Neural cell (in vitro differentiated cells): ENCODE results near the gene ATE1. TPM values are rescaled to one million over a fixed set of nuclear protein-coding genes. Genes with fewer than 3 reads are reported as not detected.

Source experiments
- H2AFZ ChIP-seq: fragments of 200-600, 300-800 bp; sonication (generic), shearing (Covaris generic); 2 replicates; pipeline ENCODE4 v1.6.0; 2014; ENCODE audit warnings: low read depth, mild to moderate bottlenecking, antibody characterized with exemption, low read length, moderate library complexity
- H3F3A ChIP-seq: fragments of 200-600 bp; shearing (Covaris generic); 2 replicates; pipeline ENCODE4 v1.6.1; 2016; ENCODE audit warnings: mild to moderate bottlenecking, moderate library complexity, mixed read lengths, antibody characterized with exemption, low read length; ENCODE audit not compliant: insufficient read depth, poor library complexity, severe bottlenecking
- H3K27ac ChIP-seq: fragments of 200-600, 300-800 bp; sonication (generic), shearing (Covaris generic); 2 replicates; pipeline ENCODE4 v1.5.1; 2014; ENCODE audit warnings: mild to moderate bottlenecking, low read length, moderate library complexity
- H3K27me3 ChIP-seq: fragments of 300-800, 200-600 bp; sonication (generic), shearing (Covaris generic); 2 replicates; pipeline ENCODE4 v1.6.0; 2014; ENCODE audit warnings: mild to moderate bottlenecking, low read depth, low read length, moderate library complexity; ENCODE audit not compliant: insufficient read depth
- H3K36me3 ChIP-seq: fragments of 300-800, 200-600 bp; sonication (generic), shearing (Covaris generic); 2 replicates; pipeline ENCODE4 v1.5.1; 2014; ENCODE audit warnings: mild to moderate bottlenecking, antibody characterized with exemption, low read length, moderate library complexity; ENCODE audit not compliant: insufficient read depth
- H3K4me2 ChIP-seq: fragments of 300-800, 200-600 bp; sonication (generic), shearing (Covaris generic); 2 replicates; pipeline ENCODE4 v1.6.0; 2014; ENCODE audit warnings: mild to moderate bottlenecking, low read length
- H3K4me3 ChIP-seq: fragments of 300-800, 200-600 bp; sonication (generic), shearing (Covaris generic); 2 replicates; pipeline ENCODE4 v1.5.1; 2014; ENCODE audit warnings: mild to moderate bottlenecking, low read length, moderate library complexity
- H3K79me2 ChIP-seq: fragments of 200-600 bp; shearing (Covaris generic); replicated peaks from 2 replicates; pipeline ENCODE4 v1.6.0; 2014; ENCODE audit warnings: mild to moderate bottlenecking, low read length, moderate library complexity; ENCODE audit not compliant: insufficient read depth
- H3K9ac ChIP-seq: fragments of 300-800, 200-600 bp; sonication (generic), shearing (Covaris generic); 2 replicates; pipeline ENCODE4 v1.6.1; 2016; ENCODE audit warnings: mild to moderate bottlenecking, low read length, mixed read lengths
- H3K9me2 ChIP-seq: fragments of 200-600 bp; shearing (Covaris generic); 2 replicates; pipeline ENCODE4 v1.6.1; 2016; ENCODE audit warnings: mild to moderate bottlenecking, low read length, mixed read lengths; ENCODE audit not compliant: insufficient read depth
- H3K9me3 ChIP-seq: fragments of 200-600, 300-800 bp; sonication (generic), shearing (Covaris generic); 2 replicates; pipeline ENCODE4 v1.6.1; 2016; ENCODE audit warnings: mild to moderate bottlenecking, mixed run types, low read length, moderate library complexity, mixed read lengths
- H4K20me1 ChIP-seq: fragments of 200-600 bp; shearing (Covaris generic); 2 replicates; pipeline ENCODE4 v1.6.1; 2016; ENCODE audit warnings: mild to moderate bottlenecking, mixed run types; ENCODE audit not compliant: insufficient read depth
- CTCF ChIP-seq: fragments of 450-650 bp; IDR thresholded peaks from 2 replicates; pipeline ENCODE4 v1.5.1; 2014; ENCODE audit warnings: antibody characterized with exemption, mild to moderate bottlenecking, moderate library complexity; ENCODE audit not compliant: poor library complexity, severe bottlenecking
- EP300 ChIP-seq: fragments of 450-650 bp; conservative IDR thresholded peaks from 2 replicates; pipeline ENCODE4 v1.6.1; 2014; ENCODE audit warnings: antibody characterized with exemption, mild to moderate bottlenecking, moderate library complexity; ENCODE audit not compliant: poor library complexity, severe bottlenecking
- EZH2 ChIP-seq: fragments of 200-600, 300-800 bp; shearing (Covaris generic), sonication (generic); IDR thresholded peaks from 2 replicates; pipeline ENCODE4 v1.6.1; 2014; ENCODE audit warnings: antibody characterized with exemption, low read length, borderline replicate concordance, mild to moderate bottlenecking; ENCODE audit not compliant: insufficient read depth, poor library complexity, severe bottlenecking
- MXI1 ChIP-seq: fragments of 450-650 bp; conservative IDR thresholded peaks from 2 replicates; pipeline ENCODE4 v1.6.1; 2014; ENCODE audit warnings: antibody characterized with exemption, mild to moderate bottlenecking; ENCODE audit not compliant: poor library complexity, severe bottlenecking
- POLR2AphosphoS5 ChIP-seq: IDR thresholded peaks from 2 replicates; pipeline ENCODE4 v1.6.1; 2012
- RAD21 ChIP-seq: fragments of 450-650 bp; conservative IDR thresholded peaks from 2 replicates; pipeline ENCODE4 v1.6.1; 2014; ENCODE audit warnings: antibody characterized with exemption, mild to moderate bottlenecking, moderate library complexity
- REST ChIP-seq: IDR thresholded peaks from 2 replicates; pipeline ENCODE4 v1.6.1; 2012; ENCODE audit warnings: borderline replicate concordance
- SMC3 ChIP-seq: fragments of 450-650 bp; conservative IDR thresholded peaks from 2 replicates; pipeline ENCODE4 v1.6.1; 2014; ENCODE audit warnings: antibody characterized with exemption, mild to moderate bottlenecking, moderate library complexity; ENCODE audit not compliant: poor library complexity
- TAF1 ChIP-seq: IDR thresholded peaks from 2 replicates; pipeline ENCODE4 v1.6.1; 2012; ENCODE audit warnings: low read depth
- polyA plus RNA-seq: library from polyadenylated mRNA; depleted of rRNA; stranded (reverse); fragments of >200 nt; gene quantifications from 2 replicates; pipeline ENCODE4 v1.2.3, GENCODE V29; 2014

Gene ATE1
- polyA plus RNA-seq, 1 donor from 2014 or later = 23.7 TPM

DNA sequence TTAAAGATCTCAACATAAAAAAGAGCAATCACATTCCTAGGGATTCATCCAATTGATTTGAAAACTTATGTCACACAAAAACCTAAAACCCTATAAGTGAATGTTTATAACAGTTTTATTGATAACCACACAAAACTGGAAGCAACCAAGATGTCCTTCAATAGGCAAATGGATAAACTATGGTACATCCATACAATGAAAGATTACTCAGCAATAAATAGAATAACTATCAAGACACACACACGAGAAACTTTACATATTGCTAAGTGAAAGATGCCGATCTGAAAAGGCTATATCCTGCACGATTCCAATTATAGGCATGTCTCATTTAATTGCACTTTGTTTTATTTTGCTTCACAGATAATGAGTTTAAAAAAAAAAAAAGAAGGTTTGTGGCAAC, 83.3 kb downstream of the ATE1 start:
- no peak overlapping the region for H2AFZ ChIP-seq
- H3K27ac ChIP-seq = no peak overlapping the region
- TF ChIP-seq RAD21 (no peak), SMC3 (no peak), REST (no peak), EP300 (no peak), POLR2AphosphoS5 (no peak), CTCF (no peak), EZH2 (no peak), TAF1 (no peak), MXI1 (no peak)
- no peaks in the 10 kb centered on the region for H3K79me2 ChIP-seq
- H3K9me3 ChIP-seq = no peaks in the 10 kb centered on the region
- H3K36me3 ChIP-seq = no peaks in the 10 kb centered on the region
- no peaks in the 10 kb centered on the region for H4K20me1 ChIP-seq
- no peaks in the 10 kb centered on the region for H3K27me3 ChIP-seq
- H3K9ac ChIP-seq = no peak overlapping the region
- H3K4me3 ChIP-seq = no peak overlapping the region
- no peak overlapping the region for H3K4me2 ChIP-seq
- H3K9me2 ChIP-seq = no peaks in the 10 kb centered on the region
- no peaks in the 10 kb centered on the region for H3F3A ChIP-seq

DNA sequence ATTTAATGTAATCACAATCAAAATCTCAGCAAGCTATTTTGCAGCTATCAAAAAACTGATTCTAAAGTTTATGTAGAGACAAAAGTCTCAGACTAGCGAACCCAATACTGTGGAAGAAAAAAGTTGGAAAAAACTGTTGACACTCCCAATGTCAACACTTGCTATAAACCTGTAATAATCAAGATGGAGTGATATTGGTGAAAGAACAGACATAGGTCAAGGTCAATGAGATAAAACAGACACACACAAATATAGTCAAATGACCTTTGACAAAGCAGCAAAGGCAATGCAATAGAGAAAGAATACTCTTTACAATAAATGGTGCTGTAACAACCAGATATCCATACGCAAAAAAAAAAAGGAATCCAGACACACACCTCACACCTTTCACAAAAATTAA, 84.5 kb downstream of the ATE1 start:
- Histone ChIP-seq H3K27me3 (no peaks in the 10 kb centered on the region), H3K9me2 (no peaks in the 10 kb centered on the region), H3K79me2 (no peaks in the 10 kb centered on the region), H2AFZ (no peak overlapping the region), H3K4me2 (no peak overlapping the region), H3K27ac (no peak overlapping the region), H4K20me1 (no peaks in the 10 kb centered on the region), H3K4me3 (no peak overlapping the region), H3K36me3 (no peaks in the 10 kb centered on the region), H3F3A (no peaks in the 10 kb centered on the region), H3K9me3 (no peaks in the 10 kb centered on the region), H3K9ac (no peak overlapping the region)
- no peak for TF ChIP-seq POLR2AphosphoS5
- TF ChIP-seq SMC3 = no peak
- no peak for TF ChIP-seq REST
- TF ChIP-seq RAD21 = no peak
- TF ChIP-seq CTCF = no peak
- no peak for TF ChIP-seq EZH2
- TF ChIP-seq TAF1 = no peak
- TF ChIP-seq EP300 = no peak
- no peak for TF ChIP-seq MXI1
